Activated CD8-positive, alpha-beta memory T cell treated with anti-CD3 and anti-CD28 coated beads for 1 hour (primary cell): ENCODE results near the gene SFMBT2.

ENCODE experiments used
- DNase-seq, 2 donors: peaks; one replicate each; pipeline ENCODE4 v3.0.0-alpha.2; 2020; ENCODE audit warnings: low read depth in 1 of 2; ENCODE audit errors: extremely low read depth in 1 of 2

SFMBT2 gene

DNA sequence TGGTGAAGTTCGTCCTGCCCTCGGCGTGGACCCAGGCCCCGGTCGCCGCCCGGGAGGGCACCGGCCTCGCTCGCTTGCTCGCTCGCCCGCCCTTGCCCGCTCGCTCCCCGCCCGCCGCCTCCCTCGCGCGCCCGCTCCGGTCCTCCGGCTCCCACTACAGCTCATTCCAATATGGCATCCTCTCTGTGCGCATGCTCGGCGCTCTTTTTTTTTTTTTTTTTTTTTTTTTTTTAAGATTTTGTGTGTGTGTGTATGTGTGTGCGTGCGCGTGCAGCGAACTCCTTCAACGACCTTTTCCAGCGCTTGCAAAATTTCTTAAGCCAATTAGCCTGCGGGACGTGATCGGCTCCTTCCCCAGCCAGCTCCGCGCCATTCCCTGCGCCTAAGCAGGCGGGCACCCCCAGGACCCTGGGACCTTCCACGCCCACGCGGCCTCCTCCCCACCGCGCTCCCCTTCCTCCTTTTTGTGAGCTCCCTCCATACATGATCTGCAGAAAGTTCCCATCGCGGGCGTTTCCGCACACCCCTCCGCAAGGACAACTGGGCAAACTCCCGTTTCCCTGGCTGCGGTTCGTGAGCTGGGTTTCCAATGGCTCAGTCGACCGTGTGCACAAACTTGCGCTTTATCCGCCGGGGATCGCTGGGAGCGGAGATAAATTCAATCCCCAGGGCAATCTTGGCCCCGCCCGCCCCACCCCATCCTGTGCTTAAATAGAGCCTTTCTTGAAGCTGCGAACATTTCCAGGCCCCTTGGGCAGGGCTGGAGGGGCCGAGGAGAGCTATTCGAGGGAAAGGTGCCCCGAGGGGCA, at the start of gene SFMBT2:
TSS of gene SFMBT2 (minus strand) at position 173 of the 809 bp plus-strand sequence. CDS start 29,136 bp downstream, outside the sequence.
- DNase-seq: no peak

DNA sequence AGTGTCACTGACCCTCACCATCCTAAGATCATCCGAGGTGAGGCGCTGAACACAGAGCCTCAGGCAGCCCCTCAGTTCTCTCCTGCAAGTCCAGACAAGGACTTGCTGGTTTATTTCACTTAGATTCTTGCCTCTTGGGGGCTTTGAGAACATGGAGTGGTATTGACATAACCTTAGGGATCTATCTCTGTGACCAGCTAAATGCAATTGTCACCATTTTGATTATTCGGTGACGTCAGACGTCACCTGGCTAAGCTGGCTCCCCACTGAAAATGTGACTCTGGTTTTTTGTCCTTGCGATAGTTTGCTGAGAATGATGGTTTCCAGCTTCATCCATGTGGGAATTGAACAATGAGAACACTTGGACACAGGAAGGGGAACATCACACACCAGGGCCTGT, 49.2 kb upstream of the SFMBT2 start:
- DNase-seq: no peak

DNA sequence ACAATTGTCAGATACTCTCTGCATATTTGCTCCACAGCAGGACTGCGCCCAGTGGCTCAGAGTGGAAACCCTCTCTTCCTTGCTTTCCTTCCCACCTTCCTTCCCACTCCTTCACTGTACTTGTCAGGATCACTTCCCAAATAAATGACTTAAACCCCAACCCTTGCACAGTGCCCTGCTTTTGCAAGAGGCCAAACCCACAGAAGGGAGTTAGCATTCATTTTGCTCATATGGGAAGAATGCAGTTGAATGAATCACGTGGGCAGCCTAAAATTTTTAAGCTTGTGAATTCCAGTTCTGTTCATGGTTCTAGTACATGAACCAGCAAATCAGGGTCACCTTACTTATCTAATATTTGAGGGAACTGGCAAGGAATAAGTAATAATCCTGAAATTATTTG, 47.7 kb upstream of the SFMBT2 start:
- DNase-seq: no peak

DNA sequence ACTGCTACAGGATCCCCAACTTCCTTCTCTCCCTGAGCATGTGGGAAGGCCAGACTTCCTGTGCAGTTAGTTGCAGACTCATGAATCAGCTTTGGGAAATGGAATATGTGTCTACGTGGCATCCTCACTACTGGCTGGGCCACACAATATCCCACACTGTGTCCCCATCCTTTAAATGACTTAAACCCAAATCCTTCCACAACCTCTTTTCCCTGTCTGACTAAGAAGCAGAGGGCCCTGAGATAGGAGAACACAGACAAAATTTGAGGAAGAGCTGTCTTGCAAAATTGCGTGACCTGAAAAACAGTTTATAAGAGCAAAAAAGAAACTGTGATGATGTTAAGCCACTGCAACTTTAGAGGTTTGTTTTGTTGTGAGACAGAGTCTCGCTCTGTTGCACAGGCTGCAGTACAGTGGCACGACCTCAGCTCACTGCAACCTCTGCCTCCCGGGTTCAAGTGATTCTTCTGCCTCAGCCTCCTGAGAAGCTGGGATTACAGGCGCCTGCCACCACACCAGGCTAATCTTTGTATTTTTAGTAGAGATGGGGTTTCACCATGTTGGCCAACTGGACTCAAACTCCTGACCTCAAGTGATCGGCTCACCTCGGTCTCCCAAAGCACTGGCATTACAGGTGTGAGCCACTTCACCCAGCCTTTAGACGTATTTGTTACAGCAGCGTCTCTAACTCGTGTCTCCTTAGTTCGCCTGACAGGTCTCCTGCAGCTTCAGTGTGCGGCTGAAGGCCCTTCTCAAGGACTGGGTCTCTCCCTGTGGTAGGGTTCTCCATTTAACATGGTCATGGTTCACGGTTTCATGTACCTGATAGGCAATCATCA, 46.9 kb upstream of the SFMBT2 start:
- DNase-seq: no peak

DNA sequence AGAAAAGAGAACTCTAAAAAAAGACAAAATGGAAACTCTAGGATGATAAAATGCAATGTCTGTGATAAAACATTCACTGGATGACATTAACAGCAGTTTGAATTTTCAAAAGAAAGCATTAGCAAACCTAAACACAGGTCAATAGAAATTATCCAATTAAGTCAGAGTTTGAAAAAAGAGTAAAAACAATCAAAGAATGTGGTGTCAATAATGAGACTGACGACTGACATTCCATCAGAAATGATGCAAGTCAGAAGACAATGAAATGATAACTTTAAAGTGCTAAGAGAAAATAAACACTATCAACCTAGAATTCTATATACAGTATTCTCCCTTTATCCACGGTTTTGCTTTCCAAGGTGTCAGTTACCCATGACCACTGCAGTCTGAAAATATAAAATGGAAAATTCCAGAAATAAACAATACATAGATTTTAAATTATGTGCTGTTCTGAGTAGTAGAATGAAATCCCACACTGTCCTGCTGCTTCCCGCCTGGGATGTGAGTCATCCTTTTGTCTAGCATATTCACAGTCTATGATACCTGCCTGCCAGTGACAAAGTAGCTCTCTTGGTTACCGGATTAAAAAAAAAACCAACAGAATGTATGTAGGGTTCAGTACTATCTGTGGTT, 38.3 kb upstream of the SFMBT2 start:
- no peak for DNase-seq

DNA sequence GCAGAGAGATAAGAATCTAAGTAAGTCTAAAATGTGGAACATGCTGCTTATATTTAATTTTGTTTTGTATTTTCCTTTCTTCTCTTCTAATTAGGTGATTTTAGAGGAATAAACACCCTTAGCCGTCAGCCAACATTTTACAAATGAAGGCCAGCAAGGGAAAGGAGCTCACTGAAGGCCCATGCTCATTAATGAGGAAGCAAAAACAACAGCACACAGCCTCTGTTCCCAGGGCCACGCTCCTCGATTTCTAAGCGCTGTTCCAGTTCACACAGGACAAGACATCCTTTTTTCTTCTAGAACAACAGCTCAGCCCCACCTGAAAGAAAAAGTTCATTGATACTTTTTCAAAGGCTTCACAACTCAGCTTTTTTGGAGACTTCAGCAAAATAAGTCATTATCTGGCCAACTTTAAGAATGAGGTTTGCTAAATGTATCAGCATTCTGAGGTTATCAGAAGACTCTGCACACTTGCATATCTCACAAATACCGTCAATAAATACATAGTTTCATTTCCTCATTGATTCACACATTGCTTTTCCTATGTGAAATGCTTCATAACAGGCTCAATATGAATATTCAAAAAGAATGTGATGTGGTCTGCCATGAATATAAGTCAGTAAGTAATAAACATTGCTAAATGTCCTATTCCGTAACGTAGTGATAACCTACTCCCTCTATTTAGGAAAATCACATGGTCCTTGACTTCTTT, 34.8 kb upstream of the SFMBT2 start:
- no peak for DNase-seq

DNA sequence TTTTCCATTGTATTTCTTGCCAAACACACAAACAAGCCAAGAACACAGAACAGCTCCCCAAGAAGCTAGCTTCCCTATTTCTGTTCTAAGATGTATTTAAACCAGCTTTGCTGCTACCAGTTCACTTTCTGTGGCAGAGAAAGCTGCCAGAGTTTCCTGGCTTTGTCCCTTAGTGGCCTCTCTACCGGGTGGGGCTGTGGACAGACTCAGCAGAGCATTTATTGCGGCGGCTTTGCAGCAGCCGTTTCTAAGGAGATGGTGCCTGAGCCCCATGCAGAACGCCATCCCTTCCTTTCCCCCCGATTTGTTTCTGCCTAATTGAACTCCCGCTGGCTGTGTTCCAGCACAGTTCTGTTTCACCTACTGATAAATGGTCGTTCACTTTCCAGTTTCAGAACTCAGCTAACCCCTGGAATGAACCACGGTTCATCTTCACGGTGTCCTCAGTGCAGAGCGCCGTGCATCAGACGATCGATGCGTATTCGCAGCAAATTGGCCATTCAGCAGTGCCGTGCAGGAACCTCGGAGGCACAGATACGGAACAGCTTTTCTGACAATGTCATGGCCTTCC, 33.8 kb upstream of the SFMBT2 start:
- DNase-seq: no peak

DNA sequence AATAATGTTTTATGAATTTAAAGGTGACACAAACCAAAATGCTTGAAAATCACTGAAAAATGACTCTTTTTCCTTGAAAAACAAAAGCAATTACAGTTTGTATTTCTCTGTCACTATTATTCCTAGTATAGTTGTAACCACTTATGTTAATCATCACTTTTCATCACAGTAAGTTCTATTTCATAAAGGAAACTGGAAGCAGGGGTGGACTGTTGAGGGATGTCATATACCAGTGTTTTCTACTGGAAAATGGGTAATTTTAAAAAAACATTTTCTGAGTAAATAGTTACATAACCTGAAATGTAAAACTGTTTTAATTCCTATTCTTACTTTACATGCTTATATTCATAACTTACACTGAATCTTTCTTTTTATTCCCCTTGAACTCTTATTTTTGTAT, 32.2 kb upstream of the SFMBT2 start:
- no peak for DNase-seq

DNA sequence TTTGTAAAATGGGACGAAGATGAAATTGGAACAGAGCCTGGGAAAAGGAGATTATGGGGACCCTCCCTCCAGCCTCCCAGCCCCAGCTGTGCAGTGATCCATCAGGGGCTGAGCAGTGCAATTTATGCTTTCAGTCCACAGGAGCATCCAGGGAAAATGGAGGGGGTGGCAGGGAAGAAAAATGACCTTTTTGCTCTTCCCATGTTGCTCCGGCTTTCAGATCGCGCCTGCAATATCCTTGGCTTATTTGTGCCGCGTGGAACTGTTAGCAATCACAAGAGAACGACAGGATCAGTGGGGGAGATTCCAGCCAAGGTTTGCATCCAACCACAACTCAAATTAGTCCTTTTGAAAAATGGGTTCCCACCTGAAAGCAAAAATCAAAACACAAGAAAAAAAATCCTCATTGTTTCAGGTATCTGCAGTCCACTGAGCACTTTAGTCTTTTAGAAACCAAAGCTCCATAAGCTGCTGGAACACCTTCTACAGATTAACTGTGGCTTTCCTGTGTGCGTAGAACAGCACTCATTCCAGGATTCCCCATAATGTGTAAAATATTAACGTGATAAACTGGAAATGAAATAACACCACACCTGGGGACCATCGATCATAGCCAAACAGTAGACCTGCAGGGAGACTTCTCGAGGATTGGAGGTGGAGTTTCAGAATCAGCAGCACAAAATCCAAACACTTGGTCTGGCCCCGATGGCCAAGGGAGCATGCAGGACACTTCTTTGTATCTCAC, 30.7 kb upstream of the SFMBT2 start:
- no peak for DNase-seq

DNA sequence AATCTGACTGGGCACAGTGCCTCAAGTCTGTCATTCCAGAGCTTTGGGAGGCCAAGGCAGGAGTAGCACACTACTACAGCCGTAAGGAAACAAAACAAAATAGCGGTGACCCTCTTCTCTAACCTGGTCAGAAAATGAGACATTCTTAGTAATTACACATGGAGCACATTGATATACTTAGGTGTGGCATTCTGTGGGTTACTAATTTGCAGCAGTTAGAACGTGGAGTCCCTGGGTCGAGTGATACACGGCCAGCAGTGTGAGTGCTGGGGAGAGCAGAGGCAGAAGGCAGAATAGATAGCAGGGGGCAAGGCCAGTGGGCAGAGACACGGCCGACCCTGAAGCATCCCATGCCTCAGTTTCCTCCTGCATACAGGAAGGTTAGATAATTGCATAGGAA, 28.9 kb upstream of the SFMBT2 start:
- DNase-seq: no peak

DNA sequence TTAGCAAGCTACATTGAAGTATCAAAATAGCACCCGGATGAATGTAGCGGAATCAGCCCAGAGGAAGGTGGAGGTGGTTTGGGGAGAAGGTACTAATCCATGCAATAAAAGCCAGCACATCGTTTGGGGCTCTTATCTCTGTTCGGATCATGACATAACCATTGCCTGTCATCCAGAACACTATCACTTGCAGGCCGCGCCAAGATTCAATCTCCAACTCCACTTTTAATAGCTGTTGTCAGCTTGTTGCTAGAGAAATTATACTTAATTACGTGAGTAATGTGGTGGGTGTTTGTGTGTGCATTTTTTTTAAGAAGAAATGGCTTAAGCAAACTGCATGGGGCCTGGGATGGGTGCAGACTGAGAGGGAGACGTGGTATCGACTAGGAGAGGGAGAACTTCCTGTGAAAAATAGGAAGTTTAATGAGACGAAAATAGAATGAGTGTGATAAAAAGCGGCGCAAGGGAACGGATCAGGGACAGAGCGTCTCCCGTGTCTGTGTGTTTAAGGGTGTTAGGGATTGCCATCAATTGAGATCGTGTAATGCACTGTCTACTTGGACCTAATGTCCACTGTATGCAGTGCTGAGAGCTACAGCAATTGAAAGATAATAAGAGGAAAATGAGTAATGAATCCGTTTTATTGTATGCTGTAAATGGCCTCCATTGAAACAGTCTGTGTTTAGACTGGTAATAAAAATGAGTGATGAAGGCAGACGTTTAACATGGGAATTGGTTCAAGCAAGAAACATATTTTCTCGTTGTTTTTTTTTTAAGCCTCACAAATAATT, 27.6 kb upstream of the SFMBT2 start:
- no peak for DNase-seq

DNA sequence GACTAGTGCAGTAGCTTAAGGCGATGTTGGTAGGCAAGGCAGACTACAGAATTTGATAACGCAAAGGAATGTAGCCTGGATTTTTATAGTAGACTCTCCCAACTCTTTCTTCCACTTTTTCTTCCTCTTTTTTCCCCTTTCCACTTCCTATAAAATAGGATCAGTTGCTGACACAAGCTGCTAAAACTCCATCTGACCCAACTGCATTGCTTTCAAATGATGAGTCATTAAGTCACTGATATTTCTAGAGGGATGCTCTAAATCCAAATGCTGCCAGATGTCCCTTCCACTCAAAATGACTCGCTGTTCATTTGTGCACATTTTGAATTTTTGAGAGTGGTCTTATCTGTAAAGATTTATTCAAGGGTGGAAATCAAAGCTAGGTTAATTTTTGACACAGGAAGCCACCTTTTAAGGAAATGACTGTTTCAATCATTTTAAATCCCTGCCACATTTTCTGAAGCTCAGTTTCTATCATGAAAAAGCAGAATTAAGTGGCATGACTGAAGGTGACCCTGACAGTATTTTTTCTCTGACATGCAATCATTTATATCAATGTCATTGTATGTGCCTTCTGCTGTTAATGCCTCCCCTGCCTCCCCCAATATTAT, 25.8 kb upstream of the SFMBT2 start:
- no peak for DNase-seq

DNA sequence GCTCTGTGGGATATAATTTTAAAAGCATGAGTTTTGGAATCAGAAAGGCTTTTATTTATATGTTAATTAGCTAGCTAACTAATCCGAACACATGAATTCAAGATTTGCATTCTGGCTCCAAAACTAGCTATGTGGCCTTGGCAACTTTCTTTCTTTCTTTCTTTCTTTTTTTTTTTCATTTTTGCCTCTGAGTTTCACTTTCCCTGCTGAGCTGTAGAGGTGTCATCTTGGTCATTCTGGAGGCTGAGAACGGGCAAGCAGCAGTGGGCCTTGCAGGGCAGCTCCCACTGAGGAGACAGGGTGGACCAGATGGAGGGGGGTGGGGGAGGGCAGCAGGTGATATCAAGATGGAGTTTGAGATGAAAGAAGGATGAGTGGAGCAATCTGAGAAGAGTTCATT, 24.8 kb upstream of the SFMBT2 start:
- DNase-seq: no peak

DNA sequence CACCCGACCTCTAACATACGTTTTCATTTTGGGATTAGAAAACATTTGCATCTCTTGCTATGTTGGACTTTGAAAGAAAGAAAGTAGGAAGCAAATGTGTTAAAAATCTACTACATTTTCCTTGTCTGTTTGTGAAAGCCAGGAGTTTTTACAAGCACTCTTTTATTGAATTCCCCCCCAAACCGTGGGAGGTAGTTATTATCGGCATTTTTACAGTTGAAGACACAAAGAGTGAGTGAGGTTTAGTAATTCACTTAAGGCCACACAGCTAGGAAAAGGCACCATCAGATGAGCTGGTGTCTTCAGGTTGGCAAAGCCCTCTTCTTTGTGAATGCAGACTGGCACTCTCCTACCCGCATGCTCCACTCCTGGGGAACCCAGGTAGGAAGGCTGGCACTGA, 23.5 kb upstream of the SFMBT2 start:
- DNase-seq: no peak

DNA sequence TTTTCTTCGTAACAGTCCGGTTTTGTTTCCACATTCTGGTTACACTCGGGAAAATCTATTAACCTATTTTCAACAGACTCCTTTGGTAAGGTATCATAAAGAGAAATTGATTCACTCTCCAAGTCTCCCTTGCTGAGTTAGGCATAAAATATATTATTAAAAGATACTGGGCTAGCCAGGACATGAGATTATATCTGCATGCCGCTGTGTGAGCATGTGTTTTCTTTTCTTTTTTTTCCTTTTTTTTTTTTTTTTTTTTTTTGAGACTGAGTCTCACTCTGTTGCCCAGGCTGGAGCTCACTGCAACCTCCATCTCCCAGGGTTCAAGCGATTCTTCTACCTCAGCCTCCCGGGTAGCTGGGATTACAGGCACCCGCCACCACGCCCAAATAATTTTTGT, 23.0 kb upstream of the SFMBT2 start:
- DNase-seq: no peak

DNA sequence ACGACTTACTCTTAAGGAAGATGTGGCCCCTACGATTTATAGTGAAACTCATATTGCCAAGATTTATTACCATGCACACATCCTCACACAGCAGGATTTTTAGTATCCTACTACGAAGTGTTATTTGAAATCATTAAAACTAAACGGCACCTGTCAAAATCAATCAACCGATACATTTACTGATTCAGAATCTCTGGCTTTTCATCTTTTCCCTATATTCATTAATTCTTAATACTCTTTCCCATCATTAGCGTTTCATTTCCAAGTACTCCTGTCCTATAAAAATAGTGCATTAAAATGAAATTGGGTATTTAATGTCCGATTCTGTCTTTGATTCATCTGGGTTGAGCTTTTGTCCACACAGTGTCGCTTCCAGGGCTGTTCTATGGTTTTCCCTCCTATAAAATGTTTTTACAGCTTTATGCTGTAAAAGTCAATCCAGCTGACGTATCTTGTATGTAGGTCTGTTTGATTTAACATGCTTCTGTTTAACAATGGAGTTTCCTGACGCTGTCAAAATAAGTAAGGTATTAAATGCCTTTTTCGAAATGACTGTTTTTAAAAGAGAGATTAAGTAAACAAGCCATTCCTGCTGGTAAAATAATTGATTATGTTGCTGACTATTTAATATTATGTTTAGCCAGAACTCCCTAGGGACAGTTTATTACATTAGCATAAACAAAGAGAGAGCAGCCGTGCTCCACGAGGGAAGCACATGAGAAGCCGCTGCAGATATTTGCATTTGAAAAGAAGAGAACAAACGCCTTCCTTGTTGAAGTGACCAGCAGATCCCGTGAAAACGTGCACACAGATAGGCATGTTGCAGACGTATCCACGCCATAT, 22.3 kb upstream of the SFMBT2 start:
- DNase-seq: no peak

DNA sequence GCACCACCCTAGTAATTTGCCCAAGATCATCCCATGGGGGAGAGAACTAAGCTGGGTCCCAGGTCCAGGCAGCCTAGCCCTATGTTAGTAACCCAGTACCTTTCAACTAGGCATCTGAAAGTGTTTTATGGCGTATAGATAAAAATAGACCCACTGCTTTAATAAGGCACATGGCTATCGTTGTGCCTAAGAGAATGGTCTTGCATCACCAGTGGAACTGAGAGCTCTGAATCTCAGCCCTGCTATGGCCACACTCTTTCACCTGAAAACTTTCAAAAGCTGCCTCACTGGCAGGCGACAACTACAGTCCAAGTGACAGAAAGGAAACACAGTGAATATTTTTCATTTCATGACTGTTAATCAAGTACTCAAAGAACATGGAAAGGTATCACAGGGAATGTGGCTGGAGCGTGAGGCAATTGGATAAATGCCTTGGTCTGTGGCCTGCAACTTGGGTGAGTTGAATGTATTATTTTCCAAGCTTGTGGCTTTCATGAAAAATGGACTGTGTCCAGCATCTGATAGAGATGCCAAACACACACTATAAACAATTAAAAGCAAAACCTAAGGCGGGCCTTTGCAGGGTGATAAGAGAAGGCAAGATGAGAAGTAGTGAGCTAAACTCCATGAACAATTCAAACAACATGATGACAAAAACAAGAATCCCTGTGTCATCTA, 18.0 kb upstream of the SFMBT2 start:
- no peak for DNase-seq
